ENCODE results near the gene PRR12.

PRR12 gene

DNA sequence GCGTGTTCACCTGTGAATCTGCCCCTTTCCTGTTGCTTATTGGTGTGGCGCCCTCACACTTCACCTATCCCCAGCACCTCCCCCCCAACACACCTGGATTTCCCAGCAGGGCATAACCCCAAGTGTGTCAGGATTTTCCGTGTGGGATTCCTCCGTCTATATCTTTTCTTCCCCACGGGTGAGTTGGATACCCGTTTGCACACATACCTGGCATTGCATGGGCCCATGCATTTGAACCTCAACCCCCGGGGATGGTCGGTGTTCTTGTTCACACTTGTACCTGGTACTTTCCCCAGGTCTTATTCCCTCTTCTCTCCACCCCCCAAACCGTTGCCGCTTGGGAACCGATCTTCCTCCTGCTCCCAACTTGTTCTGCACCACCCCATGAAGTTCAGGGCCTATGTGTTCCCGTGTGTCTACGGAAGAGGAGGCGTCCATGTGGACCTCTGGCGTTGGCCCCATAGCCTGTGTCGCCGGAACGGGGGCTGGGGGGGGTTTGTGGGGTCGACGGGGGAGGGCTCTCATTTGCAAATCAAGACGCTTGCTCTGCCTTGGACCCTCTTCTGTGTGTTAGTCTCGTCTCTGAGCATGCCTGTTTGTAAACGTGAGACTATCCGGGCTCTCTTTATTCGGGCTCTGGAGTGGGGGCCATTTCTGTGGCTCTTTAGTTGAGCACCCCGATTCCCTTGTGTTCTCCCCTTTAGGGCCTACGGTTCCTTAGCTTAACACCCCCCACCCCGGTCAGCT, 1.7 kb downstream of the PRR12 start:
- DNase-seq (ENCODE audit: low spot score), result peak; percentile 33

DNA sequence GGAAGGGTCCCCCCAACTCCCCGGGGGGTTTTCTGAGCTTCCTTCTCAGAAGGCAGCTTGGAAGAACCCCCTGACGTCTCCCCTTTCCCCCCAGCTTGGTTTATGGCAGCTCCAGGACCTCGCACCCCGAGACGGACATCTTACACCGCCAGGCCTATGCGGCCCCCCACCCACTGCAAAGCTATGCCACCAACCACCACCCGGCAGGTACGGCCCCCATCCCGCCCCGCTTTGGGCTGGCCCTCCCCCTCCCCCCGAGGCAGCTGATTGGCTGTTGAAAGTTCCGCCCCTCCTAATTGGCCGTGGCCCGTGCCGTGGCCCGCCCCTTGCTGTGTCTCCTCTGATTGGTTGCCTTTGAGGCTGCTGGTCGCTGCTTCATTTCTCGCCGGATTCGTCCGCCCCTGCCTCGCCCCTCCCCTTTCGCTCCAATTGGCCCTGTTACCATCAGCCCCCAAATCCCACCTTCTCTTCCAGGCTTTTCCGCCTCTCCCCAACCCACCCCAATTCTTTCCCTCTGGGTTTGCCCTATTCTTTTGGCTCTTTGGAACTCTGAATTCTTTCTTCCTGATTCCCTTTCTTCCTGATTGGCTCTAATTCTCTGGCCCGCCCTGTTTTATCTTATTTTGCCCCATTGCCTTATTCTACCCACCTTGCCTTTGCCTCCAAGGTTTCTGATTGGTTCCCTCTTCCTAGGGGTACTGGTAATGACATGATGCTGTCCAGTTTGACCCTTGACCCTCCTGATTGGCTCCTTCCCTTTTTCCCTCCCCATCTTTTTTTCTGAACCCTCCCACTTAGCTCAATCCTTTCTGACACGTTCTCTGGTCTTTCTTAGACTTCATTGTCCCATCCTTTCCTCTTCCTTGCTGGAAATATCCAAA, 2.5 kb downstream of the PRR12 start:
- DNase-seq (ENCODE audit: low spot score), result peak; percentile 89

DNA sequence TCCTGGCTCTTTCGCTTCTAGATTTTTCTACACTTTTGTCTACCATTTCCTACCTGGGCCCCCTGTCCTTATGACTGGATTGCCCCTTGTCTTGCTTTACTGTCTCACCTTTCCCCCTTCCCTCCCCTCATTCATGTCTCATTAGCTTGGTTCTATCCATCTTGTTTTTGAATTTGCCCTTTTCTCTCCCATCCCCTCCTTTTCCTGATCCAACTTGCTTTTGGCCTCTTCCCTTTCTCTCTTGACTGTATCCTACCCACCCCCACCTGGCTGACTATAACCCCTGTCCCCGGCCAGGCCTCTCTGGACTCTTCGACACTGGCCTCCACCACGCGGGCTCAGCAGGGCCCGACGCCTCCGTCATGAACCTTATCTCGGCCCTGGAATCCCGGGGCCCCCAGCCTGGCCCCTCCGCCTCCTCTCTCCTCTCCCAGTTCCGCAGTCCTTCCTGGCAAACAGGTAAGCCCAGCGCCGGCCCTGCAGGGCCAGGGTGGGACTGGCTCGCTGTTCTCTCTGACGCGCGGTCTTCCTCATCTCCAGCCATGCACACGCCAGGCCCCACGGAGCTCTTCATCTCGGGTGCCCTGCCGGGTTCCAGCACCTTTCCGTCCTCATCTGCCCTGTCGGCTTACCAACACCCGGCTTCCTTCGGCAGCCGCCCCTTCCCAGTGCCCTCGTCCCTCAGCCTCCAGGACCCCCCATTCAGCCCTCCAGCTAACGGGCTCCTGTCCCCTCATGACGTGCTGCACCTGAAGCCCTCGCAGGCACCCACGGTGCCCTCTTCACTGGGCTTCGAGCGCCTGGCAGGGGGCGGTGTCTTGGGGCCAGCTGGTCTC, 3.4 kb downstream of the PRR12 start:
- DNase-seq (ENCODE audit: low spot score), result no peak

DNA sequence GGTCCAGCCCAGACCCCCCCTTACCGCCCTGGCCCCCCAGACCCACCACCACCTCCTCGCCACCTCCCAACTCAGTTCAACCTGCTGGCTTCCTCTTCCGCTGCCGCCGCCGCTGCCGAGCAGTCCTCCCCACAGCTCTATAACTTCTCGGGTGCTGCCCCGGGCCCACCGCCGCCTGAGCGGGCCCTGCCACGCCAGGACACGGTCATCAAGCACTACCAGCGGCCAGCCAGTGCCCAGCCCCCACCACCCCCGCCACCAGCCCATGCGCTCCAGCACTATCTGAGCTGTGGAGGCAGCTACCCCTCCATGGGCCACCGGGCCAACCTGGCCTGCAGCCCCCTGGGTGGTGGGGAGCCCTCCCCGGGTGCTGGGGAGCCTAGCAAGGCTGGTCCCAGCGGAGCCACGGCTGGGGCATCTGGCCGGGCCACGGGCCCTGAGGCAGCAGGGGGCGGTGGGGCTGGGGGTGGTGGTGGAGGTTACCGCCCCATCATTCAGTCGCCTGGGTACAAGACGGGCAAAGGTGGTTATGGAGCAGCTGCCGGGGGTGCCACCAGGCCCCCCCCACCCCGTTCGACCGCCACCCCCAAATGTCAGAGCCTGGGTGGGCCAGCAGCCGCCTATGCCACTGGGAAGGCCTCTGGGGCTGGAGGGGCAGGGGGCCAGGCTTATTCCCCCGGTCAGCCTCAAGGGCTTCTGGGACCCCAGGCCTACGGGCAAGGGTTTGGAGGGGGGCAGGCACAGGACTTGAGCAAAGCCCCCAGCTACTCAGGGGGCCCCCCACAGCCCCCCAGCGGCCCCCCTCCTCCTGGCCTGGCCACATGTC, 4.2 kb downstream of the PRR12 start:
- no peak for DNase-seq (ENCODE audit: low spot score)

DNA sequence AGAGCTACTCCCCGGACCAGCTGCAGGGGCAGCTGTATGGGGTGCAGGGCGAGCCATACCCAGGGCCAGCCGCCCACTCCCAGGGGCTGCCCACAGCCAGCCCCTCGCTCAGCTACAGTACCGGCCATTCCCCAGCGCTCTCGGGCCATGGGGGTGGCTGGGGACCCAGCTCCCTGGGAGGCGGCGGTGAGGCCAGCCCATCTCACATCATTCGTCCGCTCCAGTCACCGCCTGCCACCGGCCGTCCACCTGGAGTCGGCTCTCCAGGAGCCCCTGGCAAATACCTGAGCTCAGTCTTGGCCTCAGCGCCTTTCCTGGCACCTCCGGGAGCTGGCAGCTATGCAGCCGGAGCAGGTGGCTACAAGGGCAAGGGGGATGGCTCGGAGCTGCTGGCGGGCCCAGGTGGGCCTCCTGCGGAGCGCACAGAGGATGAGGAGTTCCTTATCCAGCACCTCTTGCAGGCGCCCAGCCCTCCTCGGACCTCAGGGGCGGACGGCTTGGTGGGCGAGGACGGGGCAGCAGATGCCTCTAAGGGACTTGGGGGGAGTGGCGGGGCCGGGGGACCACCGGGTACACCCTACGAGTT, 4.9 kb downstream of the PRR12 start:
- no peak for DNase-seq (ENCODE audit: low spot score)

DNA sequence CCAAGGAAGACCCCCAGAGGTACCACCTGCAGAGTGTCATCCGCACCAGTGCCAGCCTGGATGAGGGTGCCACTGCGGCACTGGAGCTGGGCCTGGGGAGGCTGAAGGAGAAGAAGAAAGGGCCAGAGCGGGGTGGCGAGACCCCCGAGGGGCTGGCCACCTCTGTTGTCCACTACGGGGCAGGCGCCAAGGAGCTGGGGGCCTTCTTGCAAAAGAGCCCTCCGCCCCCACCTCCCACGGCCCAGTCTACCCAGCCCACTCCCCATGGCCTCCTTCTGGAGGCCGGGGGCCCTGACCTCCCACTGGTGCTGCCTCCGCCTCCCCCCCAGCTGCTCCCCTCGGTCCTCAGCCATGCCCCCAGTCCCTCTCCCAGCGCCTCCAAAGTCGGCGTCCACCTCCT, 5.4 kb downstream of the PRR12 start:
- DNase-seq (ENCODE audit: low spot score), result no peak

DNA sequence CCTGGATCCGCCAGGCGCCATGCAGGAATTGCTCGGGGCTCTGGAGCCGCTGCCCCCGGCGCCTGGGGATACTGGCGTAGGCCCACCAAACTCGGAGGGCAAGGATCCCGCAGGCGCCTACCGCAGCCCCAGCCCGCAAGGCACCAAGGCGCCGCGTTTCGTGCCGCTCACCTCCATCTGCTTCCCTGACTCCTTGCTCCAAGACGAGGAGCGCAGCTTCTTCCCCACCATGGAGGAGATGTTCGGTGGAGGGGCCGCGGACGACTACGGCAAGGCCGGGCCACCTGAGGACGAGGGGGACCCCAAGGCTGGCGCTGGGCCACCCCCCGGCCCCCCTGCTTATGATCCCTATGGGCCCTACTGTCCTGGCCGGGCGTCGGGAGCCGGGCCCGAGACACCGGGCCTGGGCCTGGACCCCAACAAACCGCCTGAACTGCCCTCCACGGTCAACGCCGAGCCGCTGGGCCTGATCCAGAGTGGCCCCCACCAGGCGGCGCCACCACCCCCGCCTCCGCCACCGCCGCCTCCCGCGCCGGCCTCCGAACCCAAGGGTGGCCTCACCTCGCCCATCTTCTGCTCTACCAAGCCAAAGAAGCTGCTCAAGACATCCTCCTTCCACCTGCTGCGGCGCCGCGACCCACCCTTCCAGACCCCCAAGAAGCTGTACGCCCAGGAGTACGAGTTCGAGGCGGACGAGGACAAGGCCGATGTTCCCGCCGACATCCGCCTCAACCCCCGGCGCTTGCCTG, 6.1 kb downstream of the PRR12 start:
- no peak for DNase-seq (ENCODE audit: low spot score)

DNA sequence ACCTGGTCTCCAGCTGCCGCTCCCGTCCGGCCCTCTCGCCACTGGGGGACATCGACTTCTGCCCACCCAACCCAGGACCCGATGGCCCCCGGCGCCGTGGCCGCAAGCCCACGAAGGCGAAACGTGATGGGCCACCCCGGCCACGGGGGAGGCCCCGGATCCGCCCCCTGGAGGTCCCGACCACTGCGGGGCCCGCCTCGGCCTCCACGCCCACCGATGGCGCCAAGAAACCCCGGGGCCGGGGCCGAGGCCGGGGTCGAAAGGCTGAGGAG, 6.7 kb downstream of the PRR12 start:
- no peak for DNase-seq (ENCODE audit: low spot score)

DNA sequence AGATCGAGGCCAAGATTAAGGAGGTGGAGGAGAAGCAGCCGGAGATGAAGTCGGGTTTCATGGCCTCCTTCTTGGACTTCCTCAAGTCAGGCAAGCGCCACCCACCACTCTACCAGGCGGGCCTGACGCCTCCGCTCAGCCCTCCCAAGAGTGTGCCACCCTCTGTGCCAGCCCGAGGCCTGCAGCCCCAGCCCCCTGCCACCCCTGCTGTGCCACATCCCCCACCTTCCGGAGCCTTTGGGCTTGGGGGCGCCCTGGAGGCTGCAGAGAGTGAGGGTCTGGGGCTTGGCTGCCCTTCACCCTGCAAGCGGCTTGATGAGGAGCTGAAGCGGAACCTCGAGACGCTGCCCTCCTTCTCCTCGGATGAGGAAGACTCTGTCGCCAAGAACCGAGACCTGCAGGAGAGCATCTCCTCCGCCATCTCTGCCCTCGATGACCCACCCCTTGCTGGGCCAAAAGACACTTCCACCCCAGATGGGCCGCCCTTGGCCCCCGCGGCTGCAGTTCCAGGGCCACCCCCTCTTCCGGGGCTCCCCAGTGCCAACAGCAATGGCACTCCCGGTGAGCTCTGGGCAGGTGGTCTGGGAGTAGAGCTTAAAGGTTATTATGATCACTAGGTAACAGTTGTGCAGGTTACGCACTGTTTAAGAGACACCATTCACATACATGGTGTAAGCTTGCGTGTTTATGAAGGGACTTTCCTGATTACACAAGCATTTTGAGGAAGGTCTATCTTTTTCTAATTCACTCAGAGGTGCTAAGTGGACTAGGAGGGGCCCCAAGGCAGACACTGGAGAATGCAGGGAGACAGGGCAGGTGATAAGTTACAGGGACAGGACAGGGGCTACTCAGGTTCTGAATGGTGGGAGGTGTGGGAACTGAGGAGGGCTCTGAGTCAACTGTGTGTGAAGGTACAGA, 8.7 kb downstream of the PRR12 start:
- no peak for DNase-seq (ENCODE audit: low spot score)

DNA sequence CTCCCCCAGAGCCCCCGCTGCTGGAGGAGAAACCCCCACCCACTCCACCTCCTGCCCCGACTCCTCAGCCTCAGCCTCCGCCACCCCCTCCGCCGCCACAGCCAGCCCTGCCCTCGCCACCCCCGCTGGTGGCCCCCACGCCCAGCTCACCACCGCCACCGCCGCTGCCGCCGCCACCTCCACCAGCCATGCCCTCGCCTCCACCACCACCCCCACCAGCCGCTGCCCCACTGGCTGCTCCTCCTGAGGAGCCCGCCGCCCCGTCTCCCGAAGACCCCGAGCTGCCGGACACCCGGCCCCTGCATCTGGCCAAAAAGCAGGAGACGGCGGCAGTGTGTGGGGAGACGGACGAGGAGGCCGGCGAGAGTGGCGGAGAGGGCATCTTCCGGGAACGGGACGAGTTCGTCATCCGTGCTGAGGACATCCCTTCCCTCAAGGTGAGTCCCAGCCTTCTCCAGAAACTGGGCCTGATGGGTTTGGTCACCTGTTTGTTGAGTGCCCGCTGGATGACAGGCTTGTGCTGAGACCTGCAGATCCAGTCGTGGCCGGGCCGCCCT, 10.6 kb downstream of the PRR12 start:
- DNase-seq (ENCODE audit: low spot score), result no peak

DNA sequence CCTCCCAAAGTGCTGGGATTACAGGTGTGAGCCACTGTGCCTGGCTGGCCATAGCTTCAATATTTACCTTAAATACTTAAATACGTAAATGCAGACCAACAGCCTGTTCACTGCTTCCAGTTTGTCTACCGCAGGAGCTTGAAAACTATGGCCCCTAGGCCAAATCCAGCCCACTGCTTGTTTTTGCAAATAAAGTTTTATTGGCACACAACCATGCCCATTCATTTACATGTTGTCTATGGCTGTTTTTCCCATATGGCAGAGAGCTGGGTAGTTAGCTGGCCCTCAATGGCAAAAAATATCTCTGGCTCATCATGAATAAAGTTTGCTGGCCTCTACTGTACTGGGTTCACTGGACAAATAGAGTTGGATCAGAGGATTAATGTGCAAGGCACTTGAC, 11.8 kb downstream of the PRR12 start:
- DNase-seq (ENCODE audit: low spot score), result no peak

DNA sequence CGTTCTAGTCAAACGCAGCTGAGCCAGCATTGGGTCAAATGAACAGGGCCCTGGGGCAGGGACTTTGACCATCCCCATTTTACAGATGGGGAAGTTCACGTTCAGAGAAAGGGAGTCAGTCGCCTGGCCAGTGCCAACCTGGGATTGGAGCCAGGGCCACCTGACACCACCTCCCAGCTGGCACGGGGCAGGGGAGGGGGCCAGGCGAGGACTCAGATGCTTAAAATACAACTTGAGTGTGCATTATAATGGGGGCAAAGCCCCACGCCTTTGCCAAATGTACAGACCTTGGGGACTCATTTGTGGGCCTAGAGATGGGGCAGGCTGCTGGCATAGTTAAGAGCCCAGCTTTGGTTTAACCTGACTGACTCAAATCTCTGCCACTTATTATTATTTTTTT, 14.6 kb downstream of the PRR12 start:
- no peak for DNase-seq (ENCODE audit: low spot score)

DNA sequence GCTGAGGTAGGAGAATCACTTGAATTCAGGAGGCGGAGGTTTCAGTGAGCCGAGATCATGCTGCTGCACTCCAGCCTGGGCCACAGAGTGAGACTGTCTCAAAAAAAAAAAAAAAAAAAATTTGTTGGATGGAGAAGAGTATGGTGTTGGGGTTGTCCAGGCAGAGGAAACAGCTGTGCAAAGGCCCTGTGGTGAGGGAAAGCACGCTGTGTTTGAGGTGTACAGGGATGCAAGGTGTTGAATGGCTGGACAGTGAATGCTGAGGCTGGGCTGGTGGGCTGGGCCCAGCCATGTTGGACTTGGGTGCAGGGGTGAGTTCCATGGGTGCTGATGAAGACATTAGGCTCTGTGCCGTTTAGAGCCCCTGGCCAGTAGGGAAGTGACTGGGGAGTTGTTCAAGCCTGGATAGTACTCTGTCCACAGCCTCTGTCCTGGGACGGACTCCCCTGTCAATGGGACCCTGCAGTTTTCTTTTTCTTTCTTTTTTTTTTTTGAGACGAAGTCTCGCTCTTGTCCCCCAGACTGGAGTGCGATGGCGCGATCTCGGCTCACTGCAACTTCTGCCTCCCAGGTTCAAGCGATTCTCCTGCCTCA, 18.6 kb downstream of the PRR12 start:
- no peak for DNase-seq (ENCODE audit: low spot score)

DNA sequence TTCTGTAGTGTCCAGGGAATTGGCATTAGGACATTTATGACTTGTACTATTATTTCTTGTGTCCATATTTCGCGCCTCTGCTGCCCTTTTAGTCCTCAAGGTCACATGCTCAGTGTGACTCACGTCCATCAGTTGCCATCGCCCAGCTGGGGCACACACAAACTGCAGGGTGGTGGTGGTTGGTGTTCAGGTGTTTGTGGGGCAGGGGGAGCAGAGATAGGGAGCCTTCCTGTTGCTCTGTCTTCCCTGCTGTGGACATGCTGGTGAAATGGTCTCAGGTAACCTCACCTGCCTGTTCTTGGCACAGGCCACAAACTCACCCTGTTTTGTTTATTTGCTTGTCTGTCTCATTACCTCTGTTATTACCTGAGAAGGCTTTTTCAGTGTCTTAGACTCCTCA, 22.4 kb downstream of the PRR12 start:
- peak; percentile 27 for DNase-seq (ENCODE audit: low spot score)

DNA sequence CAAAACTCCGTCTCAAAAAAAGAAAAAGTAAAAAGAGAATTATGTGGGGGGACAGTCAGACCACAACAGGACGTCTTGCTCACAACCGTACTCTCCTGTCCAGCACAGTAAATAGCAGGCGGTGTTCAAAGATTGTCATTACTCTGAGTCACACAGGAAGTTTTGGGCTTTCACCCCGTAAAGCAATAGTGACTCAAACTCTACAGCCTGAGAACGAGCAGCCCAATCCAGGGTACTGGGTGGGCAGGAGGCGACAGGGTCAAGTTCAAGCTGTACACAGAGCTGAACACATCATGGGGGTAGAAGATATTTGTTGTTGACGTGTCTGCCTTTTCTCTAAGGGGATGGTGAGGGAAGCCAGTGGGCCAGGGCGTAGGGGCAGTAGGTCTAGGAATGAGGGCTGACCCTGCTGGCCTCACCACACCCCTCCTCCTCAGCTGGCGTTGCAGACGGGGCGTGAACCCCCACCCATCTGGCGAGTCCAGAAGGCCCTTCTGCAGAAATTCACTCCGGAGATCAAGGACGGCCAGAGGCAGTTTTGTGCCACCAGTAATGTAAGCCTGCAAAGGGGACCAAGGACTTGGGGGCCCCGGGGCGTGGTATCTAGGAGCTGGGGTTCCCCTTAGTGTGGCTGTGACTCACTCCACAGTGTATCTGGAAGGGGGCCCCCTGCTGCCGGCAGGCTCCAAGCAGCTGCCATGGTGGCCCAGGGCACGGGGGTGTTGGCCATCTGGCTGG, 23.3 kb downstream of the PRR12 start:
- peak; percentile 62 for DNase-seq (ENCODE audit: low spot score)

DNA sequence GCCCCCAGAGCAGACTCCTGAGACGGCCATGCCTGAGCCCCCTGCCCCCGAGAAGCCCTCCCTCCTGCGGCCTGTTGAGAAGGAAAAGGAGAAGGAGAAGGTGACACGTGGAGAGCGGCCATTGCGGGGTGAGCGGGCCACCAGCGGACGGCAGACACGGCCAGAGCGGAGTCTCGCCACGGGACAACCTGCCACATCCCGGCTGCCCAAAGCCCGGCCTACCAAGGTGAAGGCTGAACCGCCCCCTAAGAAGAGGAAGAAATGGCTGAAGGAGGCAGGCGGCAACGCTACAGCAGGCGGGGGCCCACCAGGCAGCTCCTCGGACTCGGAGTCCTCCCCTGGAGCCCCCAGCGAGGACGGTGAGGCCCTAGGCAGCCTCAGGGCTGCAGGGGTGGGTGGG, 24.9 kb downstream of the PRR12 start:
- no peak for DNase-seq (ENCODE audit: low spot score)

DNA sequence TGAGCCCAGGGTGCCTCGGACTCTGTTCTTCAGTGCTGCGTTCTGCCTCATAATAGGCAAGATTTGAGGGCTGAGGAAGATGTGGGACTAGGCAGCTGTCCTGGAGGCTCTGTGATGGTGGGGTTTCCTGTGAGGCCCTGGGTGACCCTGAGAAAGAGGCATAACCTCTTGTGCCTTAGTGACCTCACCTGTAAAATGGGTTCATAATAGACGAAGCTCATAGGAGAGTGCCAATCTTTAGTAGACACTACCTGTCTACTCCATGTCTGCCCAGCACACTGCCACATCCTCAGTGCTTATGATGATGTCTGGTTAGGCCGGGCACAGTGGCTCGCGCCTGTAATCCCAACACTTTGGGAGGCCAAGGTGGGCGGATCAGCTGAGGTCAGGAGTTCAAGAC, 25.6 kb downstream of the PRR12 start:
- DNase-seq (ENCODE audit: low spot score), result no peak

DNA sequence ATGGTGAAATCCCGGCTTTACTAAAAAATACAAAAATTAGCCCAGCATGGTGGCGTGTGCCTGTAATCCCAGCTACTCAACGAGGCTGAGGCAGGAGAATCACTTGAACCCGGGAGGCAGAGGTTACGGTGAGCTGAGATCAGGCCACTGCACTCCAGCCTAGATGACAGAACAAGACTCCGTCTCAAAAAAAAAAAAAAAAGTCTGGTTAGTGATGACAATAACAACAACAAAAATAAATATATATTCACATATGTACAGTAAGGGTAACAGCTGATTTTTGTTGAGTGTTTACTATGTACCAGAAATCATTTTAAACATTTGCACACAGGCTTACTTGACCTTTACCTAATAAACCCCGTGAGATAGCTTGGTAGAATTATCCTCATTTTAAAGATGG, 26.0 kb downstream of the PRR12 start:
- no peak for DNase-seq (ENCODE audit: low spot score)
